Type B pancreatic cell (in vitro differentiated cells): Measurements from ENCODE around the gene SYNE3. TPM values are rescaled to one million over a fixed set of nuclear protein-coding genes. Genes with fewer than 3 reads are reported as not detected.
A peak's percentile ranks its signal among the peaks of the same experiment; 100 is the strongest.
"Not testable (repeated sequence)": the region's sequence is repeated elsewhere in the genome, so short reads cannot be mapped to it uniquely, and the experiment has no call there.

ENCODE experiments used
- DNase-seq: peaks from one replicate; pipeline ENCODE4 v3.0.0; 2021; ENCODE audit warnings: mixed read lengths; ENCODE audit not compliant: unreplicated experiment; ENCODE audit errors: extremely low spot score
- H3K27ac Mint-ChIP-seq: 2 replicates; pipeline ENCODE4 v1.8.0; 2021; ENCODE audit warnings: mild to moderate bottlenecking, mixed read lengths
- H3K27me3 Mint-ChIP-seq: 2 replicates; pipeline ENCODE4 v1.8.0; 2021; ENCODE audit warnings: mixed read lengths
- H3K36me3 Mint-ChIP-seq: 2 replicates; pipeline ENCODE4 v1.8.0; 2021; ENCODE audit warnings: mixed read lengths
- H3K4me1 Mint-ChIP-seq: one replicate; pipeline ENCODE4 v1.8.0; 2021; ENCODE audit warnings: mixed read lengths; ENCODE audit not compliant: unreplicated experiment
- H3K4me3 Mint-ChIP-seq: 2 replicates; pipeline ENCODE4 v1.8.0; 2021; ENCODE audit warnings: mild to moderate bottlenecking, mixed read lengths
- H3K9me3 Mint-ChIP-seq: 2 replicates; pipeline ENCODE4 v1.8.0; 2021; ENCODE audit warnings: mixed read lengths
- CTCF ChIP-seq: fragments of 200-600 bp; sonication (generic); conservative IDR thresholded peaks from 2 replicates; pipeline ENCODE4 v1.5.0; 2021; ENCODE audit warnings: antibody characterized with exemption, mild to moderate bottlenecking
- total RNA-seq: library from RNA; stranded (reverse); gene quantifications from 2 replicates; pipeline ENCODE4 v1.2.1, GENCODE V29; 2021; ENCODE audit warnings: low replicate concordance

Gene SYNE3
- total RNA-seq, 1 donor from 2014 or later: 0.65 TPM

GRCh38 chr14:95515080-95515489 is 1.4 kb downstream of the SYNE3 start:
- H3K36me3 Mint-ChIP-seq: no peaks in the 10 kb centered on the region

DNA sequence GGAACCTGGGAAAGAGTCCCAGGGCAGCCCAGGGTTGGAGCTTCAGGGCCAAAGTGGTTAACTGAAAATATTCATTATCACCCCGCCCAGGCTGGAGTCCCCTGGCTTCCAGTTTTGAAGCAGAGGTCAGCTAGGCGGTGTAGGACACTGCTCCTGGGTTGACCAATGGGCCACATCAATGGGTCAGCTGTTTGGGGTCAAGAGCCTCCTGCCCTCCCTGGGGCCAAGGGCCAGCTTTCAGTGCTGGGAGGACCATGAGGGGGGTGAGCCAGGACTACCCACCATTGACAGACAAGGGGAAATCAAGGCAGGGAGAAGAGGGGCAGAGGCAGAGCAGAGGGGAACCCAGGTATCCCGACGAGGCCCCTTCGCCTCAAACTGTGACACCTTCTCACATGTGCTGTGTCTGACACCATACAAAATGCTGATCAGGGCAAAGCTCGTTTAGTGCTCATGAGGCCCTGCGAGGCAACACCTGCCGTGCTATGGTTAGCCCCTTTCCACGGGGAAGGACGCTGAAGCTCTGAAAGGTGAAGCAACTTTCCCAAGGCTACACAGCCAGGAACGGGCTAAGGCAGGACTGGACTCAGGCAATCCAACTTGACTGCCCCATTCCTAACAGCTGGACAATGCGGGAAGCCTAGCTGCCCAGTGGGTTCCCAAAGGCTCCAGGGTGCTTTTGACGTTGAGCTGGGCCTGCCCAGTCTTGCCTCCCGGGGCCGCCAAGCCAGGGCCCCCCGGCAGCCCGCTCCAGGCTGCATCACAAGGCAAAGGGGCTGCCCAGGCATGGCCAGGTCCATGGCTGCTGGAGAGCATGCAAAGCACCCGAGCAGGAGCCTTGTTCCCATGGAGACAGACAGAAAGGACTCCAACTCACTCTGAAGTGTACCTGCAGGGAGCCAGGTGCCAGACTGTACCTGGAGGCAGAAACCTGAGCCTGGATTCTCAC is 2.0 kb downstream of the SYNE3 start:
- no peak for DNase-seq
- Mint-ChIP-seq H3K27me3 (peaks cover 53% of the 10 kb centered on the region), H3K4me1 (peaks cover 14% of the 10 kb centered on the region), H3K36me3 (no peaks in the 10 kb centered on the region), H3K9me3 (no peaks in the 10 kb centered on the region), H3K4me3 (peak overlapping the region; percentile 80), H3K27ac (peak overlapping the region; percentile 53)
- no peak for TF ChIP-seq CTCF

More at GRCh38 chr14:95515080-95515489, 1.4 kb downstream of the SYNE3 start:
- Mint-ChIP-seq H3K9me3 (no peaks in the 10 kb centered on the region), H3K27me3 (peaks cover 49% of the 10 kb centered on the region), H3K4me1 (peaks cover 14% of the 10 kb centered on the region), H3K27ac (peak overlapping the region; percentile 53), H3K4me3 (peak overlapping the region; percentile 80)
- no peak for TF ChIP-seq CTCF
- DNase-seq: no peak

- DNase-seq: no peak
- Mint-ChIP-seq H3K27ac (no peak overlapping the region), H3K9me3 (no peaks in the 10 kb centered on the region), H3K4me1 (peaks cover 14% of the 10 kb centered on the region), H3K27me3 (peaks cover 50% of the 10 kb centered on the region), H3K36me3 (no peaks in the 10 kb centered on the region), H3K4me3 (no peak overlapping the region)
- no peak for TF ChIP-seq CTCF
Observed at GRCh38 chr14:95513291-95513690, 3.2 kb downstream of the SYNE3 start.

GRCh38 chr14:95511687-95512086 is 4.8 kb downstream of the SYNE3 start:
- no peak for DNase-seq
- H3K27me3 Mint-ChIP-seq: peaks cover 36% of the 10 kb centered on the region
- no peak overlapping the region for H3K27ac Mint-ChIP-seq
- H3K4me3 Mint-ChIP-seq: no peak overlapping the region
- H3K36me3 Mint-ChIP-seq: no peaks in the 10 kb centered on the region
- no peak for TF ChIP-seq CTCF
- peaks cover 7% of the 10 kb centered on the region for H3K4me1 Mint-ChIP-seq
- no peaks in the 10 kb centered on the region for H3K9me3 Mint-ChIP-seq

GRCh38 chr14:95510804-95511203 is 5.6 kb downstream of the SYNE3 start:
- Mint-ChIP-seq H3K4me3 (no peak overlapping the region), H3K4me1 (peaks cover 7% of the 10 kb centered on the region), H3K9me3 (no peaks in the 10 kb centered on the region), H3K27ac (no peak overlapping the region), H3K36me3 (no peaks in the 10 kb centered on the region), H3K27me3 (peaks cover 35% of the 10 kb centered on the region)
- no peak for TF ChIP-seq CTCF
- no peak for DNase-seq

- H3K4me3 Mint-ChIP-seq, H3K36me3 Mint-ChIP-seq, H3K9me3 Mint-ChIP-seq, H3K27ac Mint-ChIP-seq, H3K4me1 Mint-ChIP-seq, DNase-seq: not testable (repeated sequence)
- H3K27me3 Mint-ChIP-seq: peaks cover 32% of the 10 kb centered on the region
Observed at GRCh38 chr14:95510344-95510743, 6.1 kb downstream of the SYNE3 start.
